ENCODE results near the gene MFSD6.
"Not testable (repeated sequence)": the region's sequence is repeated elsewhere in the genome, so short reads cannot be mapped to it uniquely, and the experiment has no call there.

MFSD6 gene

DNA sequence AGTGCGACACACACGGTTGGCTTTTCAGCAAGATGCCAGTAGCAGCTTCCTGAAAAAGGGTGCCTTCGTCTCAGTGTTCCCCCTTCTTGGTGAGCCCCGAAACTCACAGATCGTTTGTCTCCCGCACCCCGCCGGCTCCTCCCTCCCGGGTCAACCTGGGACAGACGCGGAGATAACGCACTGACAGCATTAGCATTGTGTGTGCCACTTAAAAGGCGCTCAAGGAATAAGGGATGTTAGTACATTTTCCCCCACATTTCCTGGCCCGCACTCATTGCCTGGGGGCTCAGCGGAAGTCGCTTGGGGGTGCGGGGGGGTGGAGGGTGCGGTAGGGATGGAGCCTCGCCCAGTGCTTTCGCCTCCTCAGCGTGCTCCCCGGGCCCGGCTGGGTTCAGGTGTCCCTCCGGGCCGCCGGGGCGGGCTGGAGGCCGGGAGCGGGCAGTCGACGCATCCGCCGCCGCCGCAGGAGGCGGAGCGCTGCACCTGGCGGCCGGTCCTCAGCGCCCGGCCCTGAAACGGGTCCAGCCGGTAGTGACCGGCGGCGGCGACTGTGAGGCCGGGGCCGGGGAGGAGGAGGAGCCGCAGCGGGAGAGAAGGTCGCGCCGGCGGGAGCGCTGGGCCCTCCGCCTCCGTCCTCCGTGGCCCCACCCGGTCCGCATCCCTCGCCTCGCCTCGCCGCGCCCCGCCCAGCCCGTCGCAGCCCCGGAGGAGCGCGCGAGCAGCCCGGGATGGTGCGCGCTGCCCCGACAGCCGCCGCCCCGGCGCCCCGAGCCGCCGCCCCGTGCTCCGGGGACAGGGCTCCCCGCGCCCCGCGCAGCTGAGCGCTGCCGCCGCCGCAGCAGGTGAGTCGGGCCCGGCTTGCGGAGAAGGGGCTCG lies at the start of gene MFSD6:
MFSD6 (plus strand) TSS at position 694 of the 876 bp plus-strand sequence. CDS start 27,675 bp downstream, outside the sequence.
- peak within 1 kb of the TSS; percentile 51 for H3K4me3 ChIP-seq (replicated peaks; ENCODE audit: low read depth, low read length)
- no peak for DNase-seq (ENCODE audit: low read depth)
- TF ChIP-seq, protein P1, sequence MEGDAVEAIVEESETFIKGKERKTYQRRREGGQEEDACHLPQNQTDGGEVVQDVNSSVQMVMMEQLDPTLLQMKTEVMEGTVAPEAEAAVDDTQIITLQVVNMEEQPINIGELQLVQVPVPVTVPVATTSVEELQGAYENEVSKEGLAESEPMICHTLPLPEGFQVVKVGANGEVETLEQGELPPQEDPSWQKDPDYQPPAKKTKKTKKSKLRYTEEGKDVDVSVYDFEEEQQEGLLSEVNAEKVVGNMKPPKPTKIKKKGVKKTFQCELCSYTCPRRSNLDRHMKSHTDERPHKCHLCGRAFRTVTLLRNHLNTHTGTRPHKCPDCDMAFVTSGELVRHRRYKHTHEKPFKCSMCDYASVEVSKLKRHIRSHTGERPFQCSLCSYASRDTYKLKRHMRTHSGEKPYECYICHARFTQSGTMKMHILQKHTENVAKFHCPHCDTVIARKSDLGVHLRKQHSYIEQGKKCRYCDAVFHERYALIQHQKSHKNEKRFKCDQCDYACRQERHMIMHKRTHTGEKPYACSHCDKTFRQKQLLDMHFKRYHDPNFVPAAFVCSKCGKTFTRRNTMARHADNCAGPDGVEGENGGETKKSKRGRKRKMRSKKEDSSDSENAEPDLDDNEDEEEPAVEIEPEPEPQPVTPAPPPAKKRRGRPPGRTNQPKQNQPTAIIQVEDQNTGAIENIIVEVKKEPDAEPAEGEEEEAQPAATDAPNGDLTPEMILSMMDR (IDR thresholded peaks at IDR 0.05; ENCODE audit: low read length, missing control alignments), result no peak

DNA sequence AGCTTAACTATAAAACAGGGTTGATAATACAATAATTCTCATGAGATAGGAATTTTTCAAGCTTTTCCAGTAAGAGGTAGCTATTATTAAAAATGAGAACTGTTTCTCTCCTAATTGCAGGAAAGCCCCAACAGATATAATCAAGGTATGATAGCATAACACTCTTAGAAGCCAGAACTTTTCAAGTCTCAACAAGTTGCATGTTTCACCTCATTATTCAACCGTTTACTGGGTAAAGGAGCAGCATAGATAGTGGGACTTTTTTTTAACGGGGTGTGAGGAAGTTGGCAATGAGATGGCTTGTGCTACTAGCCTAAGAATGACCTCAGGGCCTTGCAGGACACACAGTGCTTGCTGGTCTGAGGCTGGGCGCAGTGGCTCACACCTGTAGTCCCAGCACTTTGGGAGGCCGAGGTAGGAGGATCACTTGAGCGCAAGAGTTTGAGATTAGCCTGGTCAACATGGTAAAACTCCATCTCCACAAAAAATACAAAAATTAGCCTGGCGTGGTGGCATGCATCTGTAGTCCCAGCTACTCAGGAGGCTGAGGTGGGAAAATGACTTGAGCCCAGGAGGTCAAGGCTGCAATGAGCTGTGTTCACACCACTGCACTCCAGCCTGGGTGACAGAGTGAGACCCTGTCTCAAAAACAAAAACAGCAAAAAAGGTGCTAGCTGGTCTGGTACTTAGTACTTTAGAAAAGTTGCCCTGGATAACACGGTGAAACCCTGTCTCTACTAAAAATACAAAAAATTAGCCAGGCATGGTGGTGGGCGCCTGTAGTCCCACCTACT lies 49.3 kb upstream of the MFSD6 start:
- not testable (repeated sequence) for H3K4me3 ChIP-seq (replicated peaks; ENCODE audit: low read depth, low read length); DNase-seq (ENCODE audit: low read depth)

DNA sequence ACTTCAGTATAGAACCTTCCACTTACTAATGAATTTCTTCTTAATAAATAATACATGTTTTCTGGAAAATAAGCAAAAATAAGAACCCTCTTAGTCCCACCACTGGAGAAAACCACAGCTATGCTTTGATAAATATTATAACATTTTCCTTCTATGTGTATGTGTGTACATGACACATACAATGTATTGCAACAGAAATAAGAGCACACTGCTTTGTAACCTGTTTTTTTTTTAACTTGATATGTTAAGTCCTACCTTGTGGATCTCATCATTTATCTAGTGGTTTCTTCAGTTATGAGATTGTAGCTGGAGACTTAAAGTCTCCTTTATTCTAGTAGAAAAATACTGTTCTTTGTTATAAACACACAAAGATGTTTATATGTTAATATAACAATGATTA lies 47.6 kb upstream of the MFSD6 start:
- TF ChIP-seq, protein P1 (IDR thresholded peaks at IDR 0.05; ENCODE audit: low read length, missing control alignments), result no peak
- H3K4me3 ChIP-seq (replicated peaks; ENCODE audit: low read depth, low read length), result no peak overlapping the region
- no peak for DNase-seq (ENCODE audit: low read depth)

DNA sequence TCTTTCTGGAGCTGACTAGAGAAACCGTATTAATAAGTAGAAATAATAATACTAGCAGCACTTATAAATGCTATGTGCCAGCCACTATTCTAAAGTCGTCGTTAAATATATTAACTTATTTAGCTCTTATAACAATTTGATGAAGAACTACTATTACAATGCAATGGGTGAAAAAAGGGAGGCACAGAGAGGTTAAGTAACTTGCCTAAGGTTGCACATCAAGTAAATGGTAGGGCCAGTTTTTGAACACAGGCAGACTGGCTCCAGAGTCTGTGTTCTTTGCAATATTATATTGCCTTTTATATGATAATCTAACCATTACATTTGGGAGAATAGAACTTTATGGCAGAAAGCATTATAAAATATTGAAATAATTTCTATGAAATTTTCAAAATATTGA lies 47.2 kb upstream of the MFSD6 start:
- no peak for DNase-seq (ENCODE audit: low read depth)

DNA sequence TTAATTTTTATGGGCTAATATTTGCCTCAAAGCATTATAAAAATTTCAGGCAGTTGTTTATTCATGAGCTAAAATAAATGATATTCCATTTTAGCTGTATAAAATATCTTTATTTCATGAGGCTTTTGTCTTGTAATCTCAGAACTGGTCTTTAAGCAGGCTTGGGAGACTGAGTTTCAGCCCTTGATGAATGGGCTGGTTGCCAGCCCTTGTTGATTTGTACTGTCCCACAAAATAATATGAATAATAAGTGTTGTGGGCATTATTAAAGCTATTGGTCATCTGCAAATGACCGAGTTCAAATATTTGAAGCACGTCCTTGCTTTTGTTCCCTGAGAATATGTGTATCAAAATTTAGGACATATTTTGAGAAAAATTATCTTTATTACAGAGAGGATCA lies 46.6 kb upstream of the MFSD6 start:
- no peak overlapping the region for H3K4me3 ChIP-seq (replicated peaks; ENCODE audit: low read depth, low read length)
- no peak for DNase-seq (ENCODE audit: low read depth)
- TF ChIP-seq, protein P1 (IDR thresholded peaks at IDR 0.05; ENCODE audit: low read length, missing control alignments), result no peak

More for the DNA sequence above, 47.2 kb upstream of the MFSD6 start:
- TF ChIP-seq, protein P1 (IDR thresholded peaks at IDR 0.05; ENCODE audit: low read length, missing control alignments), result no peak
- no peak overlapping the region for H3K4me3 ChIP-seq (replicated peaks; ENCODE audit: low read depth, low read length)

DNA sequence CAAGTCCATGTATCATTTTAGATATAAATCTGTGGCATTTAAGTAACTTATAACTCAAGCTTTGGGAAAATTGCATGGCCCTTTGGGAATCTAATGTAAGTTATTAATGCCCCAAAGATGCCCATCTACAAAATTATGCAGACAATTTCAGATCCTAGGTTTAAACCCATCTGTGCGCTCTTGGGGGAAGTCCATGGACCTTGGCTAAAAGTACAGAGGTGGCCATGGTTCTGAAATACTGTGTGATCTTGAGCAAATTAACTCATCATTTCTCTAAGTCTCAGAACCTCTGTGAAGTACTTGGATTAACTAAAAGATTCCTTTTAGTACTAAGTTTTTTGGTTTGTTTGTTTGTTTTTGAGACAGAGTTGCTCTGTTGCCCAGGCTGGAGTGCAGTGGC lies 45.3 kb upstream of the MFSD6 start:
- TF ChIP-seq, protein P1 (IDR thresholded peaks at IDR 0.05; ENCODE audit: low read length, missing control alignments), result no peak
- no peak for DNase-seq (ENCODE audit: low read depth)
- no peak overlapping the region for H3K4me3 ChIP-seq (replicated peaks; ENCODE audit: low read depth, low read length)

DNA sequence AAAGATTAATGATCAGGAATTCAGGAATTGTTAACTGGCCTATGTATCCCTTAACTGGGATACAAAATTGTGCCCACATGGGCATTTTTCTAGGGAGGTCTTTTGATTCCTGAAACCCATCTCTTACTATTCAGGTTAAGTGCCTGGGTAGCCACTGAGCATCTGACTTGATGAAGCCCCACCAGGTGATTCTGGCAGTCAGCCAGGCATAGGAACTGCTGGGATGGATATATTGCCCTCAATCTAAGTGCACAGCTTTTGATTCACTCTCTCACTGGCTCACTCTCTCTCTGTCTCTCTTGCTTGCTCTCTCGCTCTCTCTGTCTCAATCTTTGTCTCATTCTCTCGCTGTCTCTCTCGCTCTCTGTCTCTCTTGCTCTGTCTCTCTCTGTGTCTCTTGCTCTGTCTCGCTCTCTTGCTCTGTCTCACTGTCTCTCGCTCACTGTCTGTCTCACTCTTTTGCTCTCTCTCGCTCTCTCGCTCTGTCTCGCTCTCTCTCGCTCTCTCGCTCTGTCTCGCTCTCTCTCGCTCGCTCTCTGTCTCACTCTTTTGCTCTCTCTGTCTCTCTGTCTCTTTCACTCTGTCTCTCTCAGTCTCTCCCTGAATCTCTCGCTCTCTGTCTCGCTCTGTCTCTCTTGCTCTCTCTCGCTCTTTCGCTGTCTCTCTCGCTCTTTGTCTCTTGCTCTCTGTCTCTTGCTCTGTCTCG lies 42.5 kb upstream of the MFSD6 start:
- no peak for DNase-seq (ENCODE audit: low read depth)
- TF ChIP-seq, protein P1 (IDR thresholded peaks at IDR 0.05; ENCODE audit: low read length, missing control alignments), result no peak
- no peak overlapping the region for H3K4me3 ChIP-seq (replicated peaks; ENCODE audit: low read depth, low read length)
